Hepatocyte (in vitro differentiated cells): ENCODE results near the gene SETD3.

ENCODE experiments used
- EZH2 ChIP-seq: fragments of 200-600 bp; sonication (generic); IDR thresholded peaks from 2 replicates; pipeline ENCODE4 v1.6.1; 2016; ENCODE audit warnings: antibody characterized with exemption, mild to moderate bottlenecking, borderline replicate concordance
- TF ChIP-seq, protein P1 (sequence below): fragments of 200-600 bp; sonication (generic); IDR thresholded peaks from 2 replicates; pipeline ENCODE4 v1.5.1; 2016; ENCODE audit warnings: antibody characterized with exemption, mild to moderate bottlenecking; ENCODE audit not compliant: poor library complexity

DNA sequence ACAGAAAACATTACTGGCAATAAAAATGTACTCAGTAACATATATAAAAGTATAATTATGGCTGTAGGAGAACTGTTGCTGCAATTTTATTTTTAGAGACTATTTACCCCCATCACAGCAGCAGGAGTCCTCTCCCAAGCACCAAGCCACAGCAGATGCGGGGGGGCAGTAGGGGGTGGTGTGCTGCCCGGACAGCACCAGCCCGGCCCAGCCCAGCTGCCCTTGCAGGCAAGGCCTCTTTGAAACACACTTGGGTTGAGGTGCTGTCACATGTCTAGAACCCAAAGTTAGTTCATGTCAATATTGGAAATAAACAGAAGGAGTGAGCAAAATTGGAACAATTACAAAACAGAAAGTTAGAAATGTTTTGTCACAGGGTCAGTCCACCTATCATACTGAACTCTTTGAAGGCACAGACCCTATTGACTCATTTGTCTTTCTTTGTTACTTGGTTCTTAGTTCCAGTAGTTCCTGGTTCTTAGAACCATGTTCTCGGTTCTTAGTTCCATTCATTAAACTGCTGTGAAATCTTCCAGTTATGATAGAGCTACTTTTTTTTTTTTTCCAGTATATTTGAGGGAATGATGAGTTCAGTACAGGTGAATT, 23.3 kb upstream of the SETD3 start:
- TF ChIP-seq, protein P1, sequence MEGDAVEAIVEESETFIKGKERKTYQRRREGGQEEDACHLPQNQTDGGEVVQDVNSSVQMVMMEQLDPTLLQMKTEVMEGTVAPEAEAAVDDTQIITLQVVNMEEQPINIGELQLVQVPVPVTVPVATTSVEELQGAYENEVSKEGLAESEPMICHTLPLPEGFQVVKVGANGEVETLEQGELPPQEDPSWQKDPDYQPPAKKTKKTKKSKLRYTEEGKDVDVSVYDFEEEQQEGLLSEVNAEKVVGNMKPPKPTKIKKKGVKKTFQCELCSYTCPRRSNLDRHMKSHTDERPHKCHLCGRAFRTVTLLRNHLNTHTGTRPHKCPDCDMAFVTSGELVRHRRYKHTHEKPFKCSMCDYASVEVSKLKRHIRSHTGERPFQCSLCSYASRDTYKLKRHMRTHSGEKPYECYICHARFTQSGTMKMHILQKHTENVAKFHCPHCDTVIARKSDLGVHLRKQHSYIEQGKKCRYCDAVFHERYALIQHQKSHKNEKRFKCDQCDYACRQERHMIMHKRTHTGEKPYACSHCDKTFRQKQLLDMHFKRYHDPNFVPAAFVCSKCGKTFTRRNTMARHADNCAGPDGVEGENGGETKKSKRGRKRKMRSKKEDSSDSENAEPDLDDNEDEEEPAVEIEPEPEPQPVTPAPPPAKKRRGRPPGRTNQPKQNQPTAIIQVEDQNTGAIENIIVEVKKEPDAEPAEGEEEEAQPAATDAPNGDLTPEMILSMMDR = no peak
- TF ChIP-seq EZH2 = no peak
